BE2C (cell line): ENCODE data around the gene TCEANC2.
"Not testable (repeated sequence)": the region's sequence is repeated elsewhere in the genome, so short reads cannot be mapped to it uniquely, and the experiment has no call there.

ENCODE experiments used
- DNase-seq: peaks from one replicate; pipeline ENCODE4 v3.0.0-alpha.2; 2020
- H3K27me3 ChIP-seq: fragments of 250-450 bp; sonication (Bioruptor Pico); 2 replicates; pipeline ENCODE4 v1.5.1; 2020; ENCODE audit warnings: mild to moderate bottlenecking
- H3K36me3 ChIP-seq: fragments of 250-450 bp; sonication (Bioruptor Pico); 2 replicates; pipeline ENCODE4 v1.5.1; 2020; ENCODE audit warnings: mild to moderate bottlenecking
- H3K4me1 ChIP-seq: fragments of 250-450 bp; sonication (Bioruptor Pico); 2 replicates; pipeline ENCODE4 v1.5.1; 2020
- H3K4me3 ChIP-seq: 2 replicates; pipeline ENCODE4 v1.5.1; 2011; ENCODE audit warnings: low read depth, low read length
- H3K9me3 ChIP-seq: fragments of 250-450 bp; sonication (Bioruptor Pico); 2 replicates; pipeline ENCODE4 v1.5.1; 2020
- TF ChIP-seq, protein P1 (sequence below): IDR thresholded peaks from 2 replicates; pipeline ENCODE4 v1.5.1; 2012; ENCODE audit warnings: mild to moderate bottlenecking, low read depth, low read length

TCEANC2 gene

DNA sequence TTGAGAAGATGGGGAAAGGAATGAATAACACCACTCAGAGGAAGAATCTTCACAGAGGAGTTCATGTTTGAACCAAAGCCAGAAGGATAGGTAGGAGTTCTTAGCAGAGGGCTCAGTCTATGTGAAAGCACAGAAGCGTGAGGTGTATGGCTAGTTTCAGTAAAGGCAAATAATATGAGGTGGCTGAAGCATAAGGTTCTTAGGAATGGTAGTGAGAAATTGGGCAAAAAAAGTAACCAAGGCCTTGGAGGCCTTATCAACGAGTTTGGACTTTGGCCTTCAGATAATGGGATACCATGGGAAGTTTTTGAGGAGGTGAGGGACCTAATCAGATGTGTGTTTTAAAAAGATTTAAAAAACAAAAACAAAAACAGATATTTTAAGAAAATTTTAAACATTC, 47.1 kb downstream of the TCEANC2 start:
- H3K9me3 ChIP-seq = no peaks in the 10 kb centered on the region
- no peak for DNase-seq
- no peaks in the 10 kb centered on the region for H3K27me3 ChIP-seq
- H3K4me1 ChIP-seq = no peaks in the 10 kb centered on the region
- H3K36me3 ChIP-seq = no peaks in the 10 kb centered on the region
- TF ChIP-seq, protein P1, sequence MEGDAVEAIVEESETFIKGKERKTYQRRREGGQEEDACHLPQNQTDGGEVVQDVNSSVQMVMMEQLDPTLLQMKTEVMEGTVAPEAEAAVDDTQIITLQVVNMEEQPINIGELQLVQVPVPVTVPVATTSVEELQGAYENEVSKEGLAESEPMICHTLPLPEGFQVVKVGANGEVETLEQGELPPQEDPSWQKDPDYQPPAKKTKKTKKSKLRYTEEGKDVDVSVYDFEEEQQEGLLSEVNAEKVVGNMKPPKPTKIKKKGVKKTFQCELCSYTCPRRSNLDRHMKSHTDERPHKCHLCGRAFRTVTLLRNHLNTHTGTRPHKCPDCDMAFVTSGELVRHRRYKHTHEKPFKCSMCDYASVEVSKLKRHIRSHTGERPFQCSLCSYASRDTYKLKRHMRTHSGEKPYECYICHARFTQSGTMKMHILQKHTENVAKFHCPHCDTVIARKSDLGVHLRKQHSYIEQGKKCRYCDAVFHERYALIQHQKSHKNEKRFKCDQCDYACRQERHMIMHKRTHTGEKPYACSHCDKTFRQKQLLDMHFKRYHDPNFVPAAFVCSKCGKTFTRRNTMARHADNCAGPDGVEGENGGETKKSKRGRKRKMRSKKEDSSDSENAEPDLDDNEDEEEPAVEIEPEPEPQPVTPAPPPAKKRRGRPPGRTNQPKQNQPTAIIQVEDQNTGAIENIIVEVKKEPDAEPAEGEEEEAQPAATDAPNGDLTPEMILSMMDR = no peak
- no peak overlapping the region for H3K4me3 ChIP-seq

GRCh38 chr1:54103414-54103813, 50.0 kb downstream of the TCEANC2 start:
- H3K4me3 ChIP-seq = no peak overlapping the region
- DNase-seq = no peak
- no peaks in the 10 kb centered on the region for H3K36me3 ChIP-seq
- H3K4me1 ChIP-seq = no peaks in the 10 kb centered on the region
- no peaks in the 10 kb centered on the region for H3K9me3 ChIP-seq
- H3K27me3 ChIP-seq = no peaks in the 10 kb centered on the region
- TF ChIP-seq, protein P1 = no peak

GRCh38 chr1:54104613-54105012, 51.2 kb downstream of the TCEANC2 start:
- DNase-seq, H3K27me3 ChIP-seq, H3K4me3 ChIP-seq, H3K9me3 ChIP-seq, H3K36me3 ChIP-seq, H3K4me1 ChIP-seq: not testable (repeated sequence)

DNA sequence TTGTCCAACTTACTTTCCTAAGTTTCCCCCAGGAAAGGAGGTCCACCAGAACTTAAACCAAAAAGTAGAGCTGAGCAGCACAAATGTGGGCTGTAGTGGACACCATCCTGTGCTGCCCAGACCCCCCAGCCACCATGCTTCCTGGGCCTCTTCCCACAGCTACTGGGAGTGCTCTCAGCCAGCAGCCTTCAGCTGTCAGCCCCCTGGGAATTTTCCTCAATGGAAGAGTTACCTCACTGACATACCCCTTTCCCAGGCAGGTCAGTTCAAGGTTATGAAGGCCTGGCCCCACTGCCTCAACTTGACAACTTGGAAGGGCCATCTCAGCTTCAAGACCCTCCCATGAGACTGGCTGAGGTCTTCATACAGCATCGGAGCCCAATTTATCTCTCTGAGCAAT, 51.7 kb downstream of the TCEANC2 start:
- no peaks in the 10 kb centered on the region for H3K36me3 ChIP-seq
- TF ChIP-seq, protein P1 = no peak
- H3K27me3 ChIP-seq = no peaks in the 10 kb centered on the region
- no peak overlapping the region for H3K4me3 ChIP-seq
- no peaks in the 10 kb centered on the region for H3K9me3 ChIP-seq
- H3K4me1 ChIP-seq = no peaks in the 10 kb centered on the region
- no peak for DNase-seq

GRCh38 chr1:54105736-54106269, 52.4 kb downstream of the TCEANC2 start:
- Histone ChIP-seq H3K4me3 (no peak overlapping the region), H3K4me1 (no peaks in the 10 kb centered on the region), H3K9me3 (no peaks in the 10 kb centered on the region), H3K27me3 (no peaks in the 10 kb centered on the region), H3K36me3 (no peaks in the 10 kb centered on the region)
- no peak for DNase-seq
- TF ChIP-seq, protein P1 = no peak

GRCh38 chr1:54107131-54107530, 53.7 kb downstream of the TCEANC2 start:
- TF ChIP-seq, protein P1 = peak; percentile 39

DNA sequence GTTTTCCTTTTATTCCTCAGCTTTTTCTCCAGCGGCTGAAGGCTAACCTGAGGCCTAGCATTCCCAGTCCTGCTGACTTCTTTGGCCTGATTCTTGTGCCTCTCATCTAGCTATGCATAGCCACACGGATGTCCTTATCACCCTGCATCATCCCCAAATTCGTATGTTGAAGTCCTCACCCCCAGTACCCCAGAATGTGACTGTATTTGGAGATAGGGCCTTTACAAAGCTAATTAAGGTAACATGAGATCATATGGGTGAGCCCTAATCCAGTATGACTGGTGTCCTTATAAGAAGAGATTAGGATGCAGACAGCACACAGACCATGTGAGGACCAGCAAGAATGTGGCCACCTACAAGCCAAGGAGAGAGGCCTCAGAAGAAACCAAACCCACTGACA, 54.7 kb downstream of the TCEANC2 start:
- TF ChIP-seq, protein P1 = no peak
- DNase-seq = no peak
- Histone ChIP-seq H3K4me3 (no peak overlapping the region), H3K4me1 (no peaks in the 10 kb centered on the region), H3K36me3 (no peaks in the 10 kb centered on the region), H3K27me3 (no peaks in the 10 kb centered on the region), H3K9me3 (no peaks in the 10 kb centered on the region)

More at GRCh38 chr1:54107131-54107530, 53.7 kb downstream of the TCEANC2 start:
- H3K36me3 ChIP-seq = no peaks in the 10 kb centered on the region
- no peak overlapping the region for H3K4me3 ChIP-seq
- H3K9me3 ChIP-seq = no peaks in the 10 kb centered on the region
- no peak for DNase-seq
- no peaks in the 10 kb centered on the region for H3K27me3 ChIP-seq
- H3K4me1 ChIP-seq = no peaks in the 10 kb centered on the region
